ENCODE data around the gene CHRDL2. TPM values are rescaled to one million over a fixed set of nuclear protein-coding genes. Genes with fewer than 3 reads are reported as not detected.

CHRDL2 gene
- total RNA-seq: 1 to 10 TPM in 1 of 3 donors, not detected in 2; 4.2 TPM

GRCh38 chr11:74731301-74732094 lies at the start of gene CHRDL2:
CHRDL2 (minus strand) TSS chr11:74731426; CDS start chr11:74730888, 538 bp downstream.
- Histone ChIP-seq H3K27me3 (peaks cover 5 to 50% of the 10 kb centered on the region in 2 donors), H3K9me3 (no peaks in the 10 kb centered on the region), H3K36me3 (no peaks in the 10 kb centered on the region), H3K4me3 (peak within 1 kb of the TSS in 2 of 3 donors; percentile 40 to 64), H3K27ac (no peak within 1 kb of the TSS), H3K4me1 (peaks cover 0 to 3% of the 10 kb centered on the region in 2 donors)
- intact Hi-C loops (cut with DNase I; ENCODE audit: low total_unique reads): no loop called here
- no peak for DNase-seq (ENCODE audit: low spot score in 2 of 2)
- no peak for TF ChIP-seq POLR2A (IDR thresholded peaks at IDR 0.05)
- no peak for TF ChIP-seq CTCF (IDR thresholded peaks at IDR 0.05)
- no peak for TF ChIP-seq POLR2AphosphoS5 (IDR thresholded peaks at IDR 0.05)

- Histone ChIP-seq H3K36me3 (no peaks in the 10 kb centered on the region), H3K9me3 (no peaks in the 10 kb centered on the region), H3K4me3 (no peak overlapping the region), H3K27ac (no peak overlapping the region), H3K4me1 (peaks cover 0 to 3% of the 10 kb centered on the region in 2 donors), H3K27me3 (no peaks in the 10 kb centered on the region)
- DNase-seq (ENCODE audit: low spot score in 2 of 2): no peak
- TF ChIP-seq CTCF (IDR thresholded peaks at IDR 0.05) (no peak), POLR2A (IDR thresholded peaks at IDR 0.05) (no peak), POLR2AphosphoS5 (IDR thresholded peaks at IDR 0.05) (no peak)
- intact Hi-C loops (cut with DNase I; ENCODE audit: low total_unique reads): no loop called here
Measured at GRCh38 chr11:74780248-74781005, 49.2 kb upstream of the CHRDL2 start.

GRCh38 chr11:74778581-74778980 lies 47.4 kb upstream of the CHRDL2 start:
- Histone ChIP-seq H3K27ac (no peak overlapping the region), H3K36me3 (no peaks in the 10 kb centered on the region), H3K4me3 (no peak overlapping the region), H3K4me1 (peaks cover 0 to 3% of the 10 kb centered on the region in 2 donors), H3K27me3 (no peaks in the 10 kb centered on the region), H3K9me3 (no peaks in the 10 kb centered on the region)
- no peak for DNase-seq (ENCODE audit: low spot score in 2 of 2)
- TF ChIP-seq POLR2AphosphoS5 (IDR thresholded peaks at IDR 0.05): no peak
- no peak for TF ChIP-seq CTCF (IDR thresholded peaks at IDR 0.05)
- TF ChIP-seq POLR2A (IDR thresholded peaks at IDR 0.05): no peak
- intact Hi-C loops (cut with DNase I; ENCODE audit: low total_unique reads): no loop called here

- Histone ChIP-seq H3K36me3 (no peaks in the 10 kb centered on the region), H3K4me1 (peaks cover 0 to 3% of the 10 kb centered on the region in 2 donors), H3K9me3 (no peaks in the 10 kb centered on the region), H3K4me3 (no peak overlapping the region), H3K27me3 (no peaks in the 10 kb centered on the region), H3K27ac (no peak overlapping the region)
- intact Hi-C loops (cut with DNase I; ENCODE audit: low total_unique reads): no loop called here
- no peak for DNase-seq (ENCODE audit: low spot score in 2 of 2)
- TF ChIP-seq POLR2A (IDR thresholded peaks at IDR 0.05) (no peak), POLR2AphosphoS5 (IDR thresholded peaks at IDR 0.05) (no peak), CTCF (IDR thresholded peaks at IDR 0.05) (no peak)
Measured at GRCh38 chr11:74777877-74778276, 46.7 kb upstream of the CHRDL2 start.

GRCh38 chr11:74777038-74777437 lies 45.8 kb upstream of the CHRDL2 start:
- H3K4me3 ChIP-seq: no peak overlapping the region
- intact Hi-C loops (cut with DNase I; ENCODE audit: low total_unique reads): no loop called here
- TF ChIP-seq POLR2AphosphoS5 (IDR thresholded peaks at IDR 0.05) (no peak), CTCF (IDR thresholded peaks at IDR 0.05) (no peak), POLR2A (IDR thresholded peaks at IDR 0.05) (no peak)
- DNase-seq (ENCODE audit: low spot score in 2 of 2): no peak
- no peak overlapping the region for H3K27ac ChIP-seq
- H3K9me3 ChIP-seq: no peaks in the 10 kb centered on the region
- no peaks in the 10 kb centered on the region for H3K27me3 ChIP-seq
- H3K4me1 ChIP-seq: peaks cover 0 to 3% of the 10 kb centered on the region in 2 donors
- no peaks in the 10 kb centered on the region for H3K36me3 ChIP-seq

All from breast epithelium (tissue), 4 donors.